Choroid plexus epithelial cell (primary cell): ENCODE data around the gene TMPRSS13.

ENCODE experiments used
- DNase-seq: peaks from one replicate; pipeline ENCODE4 v3.0.0-alpha.2; 2010; ENCODE audit warnings: low read depth
- H3K4me3 ChIP-seq: 2 replicates; pipeline ENCODE4 v1.5.1; 2011; ENCODE audit warnings: low read depth, mild to moderate bottlenecking, control low read depth, low read length, moderate library complexity
- TF ChIP-seq, protein P1 (sequence below): conservative IDR thresholded peaks from 2 replicates; pipeline ENCODE4 v1.5.1; 2011; ENCODE audit warnings: low read depth, mild to moderate bottlenecking, control low read depth, inconsistent platforms, low read length, moderate library complexity

The TMPRSS13 gene

DNA sequence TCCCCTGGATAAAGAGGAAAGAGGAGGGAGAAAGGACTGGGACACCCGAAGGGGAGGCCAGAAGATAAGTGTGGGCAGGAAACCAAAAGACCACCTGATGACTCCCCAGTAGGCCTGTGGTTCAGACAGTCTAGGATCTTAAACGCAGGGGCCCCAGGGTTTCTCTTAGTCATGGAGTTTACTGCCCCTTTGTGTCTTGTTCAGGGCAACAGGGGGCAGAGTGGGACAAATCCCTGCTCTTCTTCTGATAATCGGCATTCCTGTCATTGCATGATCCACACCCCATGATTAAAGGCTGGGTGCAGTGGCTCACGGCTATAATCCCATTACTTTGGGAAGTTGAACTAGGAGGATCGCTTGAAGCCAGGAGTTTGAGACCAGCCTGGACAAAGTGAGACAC, 4.7 kb upstream of the TMPRSS13 start:
- no peak overlapping the region for H3K4me3 ChIP-seq
- DNase-seq, result no peak
- TF ChIP-seq, protein P1, sequence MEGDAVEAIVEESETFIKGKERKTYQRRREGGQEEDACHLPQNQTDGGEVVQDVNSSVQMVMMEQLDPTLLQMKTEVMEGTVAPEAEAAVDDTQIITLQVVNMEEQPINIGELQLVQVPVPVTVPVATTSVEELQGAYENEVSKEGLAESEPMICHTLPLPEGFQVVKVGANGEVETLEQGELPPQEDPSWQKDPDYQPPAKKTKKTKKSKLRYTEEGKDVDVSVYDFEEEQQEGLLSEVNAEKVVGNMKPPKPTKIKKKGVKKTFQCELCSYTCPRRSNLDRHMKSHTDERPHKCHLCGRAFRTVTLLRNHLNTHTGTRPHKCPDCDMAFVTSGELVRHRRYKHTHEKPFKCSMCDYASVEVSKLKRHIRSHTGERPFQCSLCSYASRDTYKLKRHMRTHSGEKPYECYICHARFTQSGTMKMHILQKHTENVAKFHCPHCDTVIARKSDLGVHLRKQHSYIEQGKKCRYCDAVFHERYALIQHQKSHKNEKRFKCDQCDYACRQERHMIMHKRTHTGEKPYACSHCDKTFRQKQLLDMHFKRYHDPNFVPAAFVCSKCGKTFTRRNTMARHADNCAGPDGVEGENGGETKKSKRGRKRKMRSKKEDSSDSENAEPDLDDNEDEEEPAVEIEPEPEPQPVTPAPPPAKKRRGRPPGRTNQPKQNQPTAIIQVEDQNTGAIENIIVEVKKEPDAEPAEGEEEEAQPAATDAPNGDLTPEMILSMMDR, result no peak

DNA sequence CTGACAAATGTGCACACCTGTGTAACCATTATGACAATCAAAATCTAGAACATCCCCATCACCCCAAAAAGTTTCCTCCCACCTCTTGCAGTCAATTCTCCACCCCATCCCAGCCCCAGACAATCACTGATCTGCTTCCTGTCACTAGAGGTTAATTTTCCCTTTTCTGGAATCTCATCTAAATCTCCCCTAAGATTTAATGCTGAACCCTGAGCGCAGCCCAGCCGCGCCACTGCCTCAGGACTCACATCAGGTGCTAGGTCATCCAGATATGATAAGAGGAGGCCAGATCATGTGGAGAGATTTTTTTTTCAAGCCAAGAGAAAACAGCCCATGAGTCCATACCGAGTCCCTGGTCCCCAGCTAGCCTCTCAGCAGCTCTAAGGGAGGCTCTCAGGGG, 4.3 kb upstream of the TMPRSS13 start:
- no peak for DNase-seq
- TF ChIP-seq, protein P1, result no peak
- no peak overlapping the region for H3K4me3 ChIP-seq

DNA sequence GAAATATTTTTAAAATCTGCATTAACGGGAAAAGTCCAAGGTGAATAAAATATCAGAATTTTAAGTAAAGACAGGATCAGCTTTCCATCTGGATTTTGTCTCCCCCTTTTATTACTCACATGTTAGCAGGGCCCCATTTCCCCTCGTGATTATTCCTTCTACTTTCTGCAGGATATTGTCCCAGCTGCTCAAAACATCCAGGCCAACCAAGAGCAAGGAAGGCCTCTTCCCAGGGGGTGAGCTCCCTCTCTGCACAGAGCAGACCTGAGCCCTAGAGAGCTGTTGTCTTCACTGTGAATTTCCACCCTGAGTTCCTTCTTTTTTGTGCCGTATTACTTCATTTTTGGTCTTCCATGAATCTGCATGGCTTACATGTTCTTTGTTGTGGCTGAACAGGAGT, 3.7 kb upstream of the TMPRSS13 start:
- H3K4me3 ChIP-seq, result no peak overlapping the region
- TF ChIP-seq, protein P1, result no peak
- DNase-seq, result no peak

DNA sequence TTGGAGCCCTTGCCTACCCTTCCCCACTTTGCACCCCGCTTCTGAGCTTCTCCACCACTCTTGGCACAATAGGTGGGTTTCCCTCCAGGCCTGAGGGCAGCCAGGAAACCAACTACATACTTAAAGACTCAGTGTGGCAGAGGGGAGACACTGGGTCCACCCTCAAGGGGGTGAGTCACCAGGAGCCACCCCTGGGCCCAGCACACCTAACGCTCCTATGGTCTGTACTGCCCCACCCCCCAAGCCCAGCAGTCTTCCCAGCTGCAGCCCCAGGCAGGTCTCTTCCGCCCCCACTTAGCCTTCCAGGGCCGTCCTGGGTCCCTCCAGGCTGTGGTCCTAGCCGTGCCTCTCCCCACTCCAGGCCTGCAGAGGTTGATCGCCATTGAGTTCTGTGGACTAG, 3.2 kb upstream of the TMPRSS13 start:
- TF ChIP-seq, protein P1, result no peak
- DNase-seq, result no peak

DNA sequence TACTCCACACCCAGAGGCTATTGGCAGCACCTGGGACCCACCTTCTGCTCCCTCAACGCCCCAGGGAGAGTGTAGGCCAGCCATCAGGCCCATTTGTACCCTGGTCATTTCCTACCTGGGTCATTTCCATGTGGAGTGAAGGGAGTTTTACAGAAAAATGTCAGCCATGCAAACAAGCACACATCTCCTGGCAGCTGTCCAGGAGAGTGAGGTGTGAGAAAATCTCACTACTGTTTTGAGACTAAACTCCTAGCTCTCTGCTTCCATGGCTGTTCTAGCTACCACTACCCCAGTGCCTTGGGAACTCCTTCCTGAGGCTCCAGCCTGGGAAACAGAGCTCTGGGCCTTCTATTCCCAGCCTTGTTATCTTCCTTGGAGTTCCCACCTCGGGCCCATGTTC, 2.8 kb upstream of the TMPRSS13 start:
- peak; percentile 18 for DNase-seq
- no peak overlapping the region for H3K4me3 ChIP-seq
- TF ChIP-seq, protein P1, result no peak

More for the DNA sequence above, 3.2 kb upstream of the TMPRSS13 start:
- H3K4me3 ChIP-seq, result no peak overlapping the region

DNA sequence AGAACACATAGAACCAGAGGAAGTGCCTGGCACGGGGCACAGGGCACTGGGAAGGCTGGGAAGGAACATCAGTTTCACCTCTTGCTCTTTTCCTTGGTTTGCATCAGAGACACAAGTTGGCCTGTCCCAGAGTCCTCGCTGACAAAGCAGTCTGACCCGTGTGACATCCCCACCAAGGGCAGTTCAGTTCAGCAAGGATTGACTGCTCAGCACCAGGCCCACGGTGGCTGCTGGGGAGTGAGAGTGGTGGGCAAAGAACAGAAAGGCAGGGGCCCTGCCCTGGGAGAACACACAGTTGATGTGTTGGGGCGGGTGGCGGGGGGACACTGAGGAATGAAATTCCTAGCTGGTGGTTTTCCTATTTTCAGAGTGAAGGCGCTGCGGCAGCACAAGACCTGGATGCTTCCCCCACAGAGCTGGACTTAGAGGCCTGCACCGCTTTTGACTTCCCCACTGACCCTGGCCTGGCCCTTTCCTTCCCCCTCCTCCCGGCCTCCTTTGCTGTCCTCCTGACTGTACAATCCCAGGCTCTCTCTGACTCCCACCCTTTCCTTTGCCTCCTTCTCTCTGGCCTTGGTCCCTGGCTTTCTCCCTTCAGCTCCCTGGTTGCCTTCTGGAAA, 2.2 kb upstream of the TMPRSS13 start:
- no peak for DNase-seq
- H3K4me3 ChIP-seq, result no peak overlapping the region
- TF ChIP-seq, protein P1, result no peak

DNA sequence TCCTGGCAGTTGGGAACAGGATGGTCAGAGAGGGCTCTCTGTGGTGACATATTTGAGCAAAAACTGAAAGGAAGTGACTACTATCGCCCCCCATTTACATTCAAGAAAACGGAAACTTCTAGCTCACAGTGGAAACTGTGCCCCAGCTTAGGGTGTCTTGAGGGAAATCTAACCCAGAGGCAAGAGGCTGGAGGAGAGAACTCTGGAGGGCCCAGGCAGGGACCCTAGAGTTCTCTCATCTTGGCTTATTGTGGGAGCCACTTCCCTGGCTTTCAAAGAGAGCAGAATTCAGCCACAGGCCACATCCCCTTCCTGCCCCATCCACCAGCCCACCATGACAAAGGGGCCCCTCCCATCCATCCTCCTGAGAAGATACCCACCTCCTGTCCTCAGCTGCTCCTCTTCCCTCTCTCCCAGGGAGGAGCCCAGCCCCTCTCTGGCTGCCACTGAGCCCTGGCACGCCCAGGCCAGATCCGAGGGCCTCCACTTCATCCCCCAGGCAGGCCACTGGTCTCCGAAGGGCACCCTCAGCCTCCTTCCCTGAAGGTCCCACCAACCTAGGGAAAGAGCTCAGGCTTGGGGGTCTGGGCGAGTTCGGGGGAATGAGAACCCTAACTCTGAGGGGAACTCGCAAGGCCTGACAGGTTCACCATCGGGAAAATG, 1.6 kb upstream of the TMPRSS13 start:
- H3K4me3 ChIP-seq, result no peak overlapping the region
- no peak for DNase-seq
- TF ChIP-seq, protein P1, result no peak
